ENCODE results near the gene GNPTG.

The GNPTG gene

DNA sequence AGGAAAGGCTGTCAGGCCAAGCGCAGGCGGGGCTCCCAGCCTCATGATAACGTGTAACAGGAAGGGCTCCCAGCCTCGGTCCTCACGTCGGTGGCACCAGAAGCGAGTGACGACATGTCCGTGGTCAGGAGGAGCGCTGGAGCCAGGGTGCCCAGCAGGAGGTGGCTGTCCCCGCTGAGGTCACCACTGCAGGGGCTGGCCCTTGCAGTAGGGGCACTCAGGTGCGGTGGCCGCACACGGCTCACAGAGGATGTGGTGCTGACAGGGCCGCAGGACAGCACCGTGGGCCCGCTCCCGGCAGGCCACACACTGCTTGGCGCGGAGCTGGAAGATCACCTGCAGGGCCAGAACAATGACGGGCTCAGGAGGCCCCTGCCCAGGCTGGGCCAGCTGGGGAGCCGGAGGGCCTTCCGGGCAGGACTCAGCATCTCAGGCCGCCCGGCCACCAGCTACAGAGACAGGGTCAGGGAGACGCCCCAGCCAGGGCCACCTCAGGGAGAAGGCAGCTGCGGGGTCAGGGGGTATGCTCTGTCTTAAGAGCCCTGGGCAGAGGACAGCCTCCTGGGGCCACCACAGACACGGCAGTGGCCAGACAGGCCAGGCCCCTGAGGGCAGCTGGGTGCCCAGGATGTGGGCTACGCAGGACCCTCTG is 14.5 kb downstream of the GNPTG start:
- Histone ChIP-seq H3K9me3 (no peaks in the 10 kb centered on the region), H3K4me1 (no peaks in the 10 kb centered on the region), H3K27me3 (no peaks in the 10 kb centered on the region), H3K36me3 (peaks cover 63% of the 10 kb centered on the region), H3K4me3 (ENCODE audit: low read depth, low read length) (no peak overlapping the region)
- TF ChIP-seq, protein P1, sequence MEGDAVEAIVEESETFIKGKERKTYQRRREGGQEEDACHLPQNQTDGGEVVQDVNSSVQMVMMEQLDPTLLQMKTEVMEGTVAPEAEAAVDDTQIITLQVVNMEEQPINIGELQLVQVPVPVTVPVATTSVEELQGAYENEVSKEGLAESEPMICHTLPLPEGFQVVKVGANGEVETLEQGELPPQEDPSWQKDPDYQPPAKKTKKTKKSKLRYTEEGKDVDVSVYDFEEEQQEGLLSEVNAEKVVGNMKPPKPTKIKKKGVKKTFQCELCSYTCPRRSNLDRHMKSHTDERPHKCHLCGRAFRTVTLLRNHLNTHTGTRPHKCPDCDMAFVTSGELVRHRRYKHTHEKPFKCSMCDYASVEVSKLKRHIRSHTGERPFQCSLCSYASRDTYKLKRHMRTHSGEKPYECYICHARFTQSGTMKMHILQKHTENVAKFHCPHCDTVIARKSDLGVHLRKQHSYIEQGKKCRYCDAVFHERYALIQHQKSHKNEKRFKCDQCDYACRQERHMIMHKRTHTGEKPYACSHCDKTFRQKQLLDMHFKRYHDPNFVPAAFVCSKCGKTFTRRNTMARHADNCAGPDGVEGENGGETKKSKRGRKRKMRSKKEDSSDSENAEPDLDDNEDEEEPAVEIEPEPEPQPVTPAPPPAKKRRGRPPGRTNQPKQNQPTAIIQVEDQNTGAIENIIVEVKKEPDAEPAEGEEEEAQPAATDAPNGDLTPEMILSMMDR (IDR thresholded peaks at IDR 0.05; ENCODE audit: low read depth, low read length), result no peak
- DNase-seq, result no peak

DNA sequence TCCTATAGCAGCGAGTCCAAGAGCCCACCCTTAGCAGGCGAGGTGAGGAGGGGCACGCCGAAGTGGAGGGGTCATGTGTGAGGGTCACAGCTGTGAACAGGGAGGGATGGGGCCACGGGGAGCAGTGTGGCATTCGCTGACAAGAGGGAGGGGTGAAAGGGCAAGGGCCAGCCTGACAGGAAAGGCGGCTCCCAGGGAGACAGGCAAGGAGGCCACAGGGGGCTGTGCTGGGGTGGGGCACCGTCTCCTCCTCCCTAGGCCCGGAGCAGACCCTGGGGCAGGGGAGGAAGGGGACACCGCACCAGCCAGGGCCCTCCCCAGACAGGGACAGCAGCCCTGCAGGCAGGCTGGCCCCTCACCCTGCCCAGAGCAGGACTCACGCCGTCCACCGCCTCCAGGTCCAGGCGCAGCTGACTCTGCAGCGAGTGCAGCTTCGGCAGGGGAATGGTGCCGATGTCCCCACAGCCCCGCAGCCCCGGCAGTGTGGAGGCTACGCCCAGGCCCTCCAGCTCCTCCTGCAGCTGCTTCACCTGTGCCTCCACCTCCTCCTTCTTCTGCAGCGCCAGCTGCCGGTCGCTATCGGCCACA is 15.1 kb downstream of the GNPTG start:
- Histone ChIP-seq H3K4me3 (ENCODE audit: low read depth, low read length) (no peak overlapping the region), H3K9me3 (no peaks in the 10 kb centered on the region), H3K4me1 (no peaks in the 10 kb centered on the region), H3K27me3 (no peaks in the 10 kb centered on the region), H3K36me3 (peaks cover 63% of the 10 kb centered on the region)
- no peak for DNase-seq
- TF ChIP-seq, protein P1 (IDR thresholded peaks at IDR 0.05; ENCODE audit: low read depth, low read length), result no peak

DNA sequence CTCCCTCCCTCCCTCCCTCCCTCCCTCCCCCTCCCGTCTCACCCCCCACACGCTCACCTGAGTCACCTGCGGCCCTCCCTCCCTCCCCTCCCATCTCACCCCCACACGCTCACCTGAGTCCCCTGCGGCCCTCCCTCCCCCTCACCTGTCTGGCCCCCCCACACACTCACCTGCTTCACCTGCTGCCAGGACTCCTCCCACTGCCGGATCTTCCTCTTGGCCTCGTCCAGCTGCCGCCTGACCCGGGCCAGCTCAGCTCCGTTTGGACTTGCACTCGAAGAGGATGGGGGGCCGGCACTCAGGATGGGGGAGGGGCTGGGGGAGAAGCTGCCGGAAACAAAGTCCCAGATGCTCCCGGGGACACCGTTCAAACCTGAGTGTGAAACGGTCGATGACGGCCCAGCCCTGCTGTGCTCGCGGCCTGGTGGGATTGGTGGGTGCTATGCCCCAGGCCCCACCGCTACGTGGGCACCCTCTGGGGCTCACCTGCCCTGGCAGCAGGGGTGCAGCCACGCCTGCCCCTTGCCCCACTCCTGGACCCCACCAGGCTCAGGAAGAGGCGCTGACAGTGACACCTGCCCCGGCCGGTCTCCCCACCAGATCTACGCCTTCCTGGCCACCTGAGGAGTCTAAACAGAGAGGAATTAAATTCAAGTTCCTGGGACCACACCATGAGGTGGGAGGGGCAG is 15.9 kb downstream of the GNPTG start:
- DNase-seq, result no peak
- TF ChIP-seq, protein P1 (IDR thresholded peaks at IDR 0.05; ENCODE audit: low read depth, low read length), result no peak
- Histone ChIP-seq H3K4me3 (ENCODE audit: low read depth, low read length) (no peak overlapping the region), H3K4me1 (no peaks in the 10 kb centered on the region), H3K9me3 (no peaks in the 10 kb centered on the region), H3K36me3 (peaks cover 55% of the 10 kb centered on the region), H3K27me3 (no peaks in the 10 kb centered on the region)

DNA sequence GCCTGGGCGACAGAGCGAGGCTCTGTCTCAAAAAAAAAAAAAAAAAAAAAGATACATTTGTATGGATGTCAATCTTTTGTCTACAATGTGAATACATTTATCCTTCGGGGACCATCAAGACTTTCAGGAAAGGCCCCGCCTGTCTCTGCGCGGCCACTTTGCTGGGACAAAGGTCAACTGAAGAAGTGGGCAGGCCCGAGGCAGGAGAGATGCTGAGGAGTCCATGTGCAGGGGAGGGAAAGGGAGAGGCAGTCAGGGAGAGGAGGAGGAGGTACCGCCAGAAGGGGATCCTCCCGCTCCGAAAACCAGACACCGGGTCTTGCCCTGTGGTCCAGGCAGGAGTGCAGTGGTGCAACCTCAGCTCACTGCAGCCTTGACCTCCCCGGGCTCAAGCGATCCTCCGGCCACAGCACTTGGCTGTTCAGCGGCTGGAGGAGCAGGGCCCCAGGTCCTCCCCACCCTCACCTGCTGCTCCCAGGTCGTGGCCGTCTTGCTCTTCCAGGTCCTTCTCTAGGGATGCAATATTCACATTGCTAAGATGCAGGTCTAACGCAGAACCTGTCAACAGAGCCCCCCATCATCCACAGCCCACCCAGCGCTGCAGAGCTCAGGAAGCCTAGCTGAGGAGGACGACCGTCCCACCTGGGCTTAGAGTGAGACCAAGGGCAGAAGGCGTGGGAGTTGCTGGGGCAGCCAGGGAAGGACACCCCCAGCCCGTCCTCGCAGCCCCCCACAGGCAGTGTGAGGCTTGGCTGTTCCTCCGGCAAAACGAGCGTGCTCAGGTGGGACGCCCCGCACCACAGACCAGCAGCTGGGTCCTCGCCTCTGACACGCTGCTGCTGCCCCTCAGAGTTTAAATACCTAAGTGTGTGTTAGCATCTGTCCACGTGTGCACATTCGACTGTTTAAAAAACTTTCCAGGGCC is 19.6 kb downstream of the GNPTG start:
- Histone ChIP-seq H3K4me3 (ENCODE audit: low read depth, low read length) (no peak overlapping the region), H3K27me3 (no peaks in the 10 kb centered on the region), H3K4me1 (no peaks in the 10 kb centered on the region), H3K9me3 (no peaks in the 10 kb centered on the region), H3K36me3 (peaks cover 26% of the 10 kb centered on the region)
- DNase-seq, result no peak
- TF ChIP-seq, protein P1 (IDR thresholded peaks at IDR 0.05; ENCODE audit: low read depth, low read length), result no peak

DNA sequence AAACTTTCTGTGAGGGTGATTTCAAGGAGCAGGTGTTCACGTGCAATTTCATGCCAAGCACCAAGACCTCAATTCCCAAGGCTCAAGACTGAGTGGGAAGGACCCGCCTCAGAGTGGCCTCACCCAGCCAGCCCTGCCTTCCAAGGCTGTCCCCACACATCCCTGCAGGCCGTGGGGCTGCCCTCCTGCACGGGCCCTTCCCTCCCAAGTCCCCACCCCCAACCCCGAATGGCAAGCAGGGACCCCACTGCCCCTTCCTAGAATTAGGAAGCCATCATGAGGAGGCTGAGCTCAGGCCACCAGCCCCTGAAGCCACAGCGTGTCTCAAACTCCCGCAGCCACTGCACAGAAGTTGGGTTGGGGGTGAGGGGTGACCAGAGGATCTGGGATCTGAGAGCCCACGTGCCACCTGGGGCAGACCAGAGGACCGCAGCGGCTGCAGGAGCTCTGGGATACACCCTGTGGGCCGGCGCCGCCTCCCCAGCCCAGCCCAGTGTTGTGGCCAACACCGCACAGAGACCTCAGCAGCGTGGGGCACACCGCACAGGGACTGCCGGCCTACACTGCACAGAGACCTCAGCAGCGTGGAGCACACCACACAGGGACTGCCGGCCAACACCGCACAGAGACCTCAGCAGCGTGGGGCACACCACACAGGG is 20.7 kb downstream of the GNPTG start:
- Histone ChIP-seq H3K4me1 (no peaks in the 10 kb centered on the region), H3K36me3 (peaks cover 23% of the 10 kb centered on the region), H3K27me3 (no peaks in the 10 kb centered on the region), H3K4me3 (ENCODE audit: low read depth, low read length) (no peak overlapping the region), H3K9me3 (no peaks in the 10 kb centered on the region)
- DNase-seq, result no peak
- TF ChIP-seq, protein P1 (IDR thresholded peaks at IDR 0.05; ENCODE audit: low read depth, low read length), result no peak

Data from BE2C (cell line).